Non-pigmented ciliary epithelial cell (primary cell): ENCODE data around the gene FAM20C.
"Not testable (repeated sequence)": the region's sequence is repeated elsewhere in the genome, so short reads cannot be mapped to it uniquely, and the experiment has no call there.

Source experiments
- DNase-seq: peaks from one replicate; pipeline ENCODE4 v3.0.0-alpha.2; 2010; ENCODE audit warnings: low read depth

FAM20C gene

GRCh38 chr7:259751-260405 lies 67.5 kb downstream of the FAM20C start:
- no peak for DNase-seq

DNA sequence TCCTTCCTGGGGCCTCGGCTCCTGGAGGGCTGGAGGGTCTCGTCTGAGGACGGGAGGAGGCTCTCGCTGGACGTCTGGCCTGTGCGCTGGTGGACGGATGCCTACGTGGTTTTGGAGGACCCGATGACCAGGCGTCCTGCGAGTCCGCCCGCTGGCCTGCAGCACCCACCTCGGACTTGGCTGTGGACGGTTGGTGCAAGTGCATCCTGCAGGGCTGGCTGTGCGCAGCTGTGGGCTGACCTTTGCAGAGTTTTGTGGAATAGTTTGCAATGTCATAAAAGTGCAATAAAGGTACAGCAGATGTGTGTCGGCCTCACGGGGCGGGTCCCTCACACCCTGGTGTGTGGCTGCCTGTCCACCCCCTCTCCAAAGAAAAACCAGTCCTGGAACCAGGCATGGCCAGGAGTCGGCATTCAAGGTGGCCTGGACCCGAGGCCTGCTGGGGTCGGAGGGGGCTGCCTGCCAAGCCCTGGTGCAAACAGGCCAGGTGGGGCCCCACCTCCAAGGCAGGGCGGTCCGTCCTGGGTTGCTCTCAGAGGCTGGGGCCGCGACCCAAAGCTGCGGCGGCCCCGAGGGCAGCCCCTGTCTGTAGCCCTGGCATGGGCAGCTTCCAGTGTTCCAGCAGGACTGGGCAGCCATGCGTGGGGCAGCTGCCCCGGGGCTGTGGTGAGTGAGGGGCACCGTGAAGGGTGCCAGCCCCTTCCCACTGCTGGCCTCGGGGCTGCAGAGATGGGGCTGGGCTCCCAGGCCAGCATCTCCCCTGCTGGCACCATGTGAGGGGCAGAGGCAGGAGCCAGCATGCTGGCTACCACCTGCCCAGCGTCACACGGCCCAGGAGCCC lies 68.3 kb downstream of the FAM20C start:
- no peak for DNase-seq

DNA sequence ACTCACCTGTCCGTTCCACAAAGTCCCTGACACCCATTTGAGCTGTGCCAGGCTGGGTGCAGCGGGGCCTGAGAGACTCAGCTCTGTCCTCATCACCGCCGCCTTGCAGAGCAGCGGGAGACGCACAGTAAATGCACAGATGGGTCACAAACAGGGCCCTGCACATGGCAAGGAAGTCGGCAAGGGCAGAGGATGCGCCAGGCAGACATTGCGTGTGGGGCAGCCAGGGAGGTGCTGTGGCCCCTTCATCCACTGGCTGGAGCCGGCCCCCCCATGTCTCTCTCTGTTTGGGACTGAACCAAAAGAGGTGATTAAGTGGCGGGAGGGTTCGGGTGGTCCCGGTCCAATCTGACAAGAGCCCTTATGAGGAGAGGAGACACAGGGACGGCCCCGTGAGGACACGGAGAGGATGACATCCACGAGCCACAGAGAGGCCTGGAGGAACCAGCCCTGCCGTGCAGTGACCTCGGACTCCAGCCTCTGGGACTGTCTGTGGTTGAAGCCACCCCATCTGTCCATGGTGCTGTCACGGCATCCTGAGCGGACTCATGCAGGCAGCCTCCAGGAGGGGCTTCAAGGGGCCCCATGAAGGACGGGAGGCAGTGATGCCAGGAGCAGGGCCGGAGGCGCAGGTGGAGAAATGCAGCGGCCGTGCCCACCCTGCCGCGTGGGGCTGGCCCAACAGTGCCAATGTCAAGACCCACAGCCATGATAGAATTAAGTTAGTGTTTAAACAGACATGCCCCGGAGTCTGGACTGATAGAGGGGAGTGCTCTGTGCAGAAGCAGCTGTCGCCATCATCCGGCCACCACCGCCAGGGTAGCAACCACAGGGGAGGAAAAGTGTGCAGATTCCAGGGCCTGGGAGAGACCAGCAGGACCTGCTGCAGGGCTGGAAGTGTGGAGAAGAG lies 69.2 kb downstream of the FAM20C start:
- DNase-seq, result no peak

- DNase-seq, result no peak
Measured at GRCh38 chr7:262251-262572, 69.8 kb downstream of the FAM20C start.

- not testable (repeated sequence) for DNase-seq
Measured at GRCh38 chr7:262631-263311, 70.4 kb downstream of the FAM20C start.

GRCh38 chr7:263483-264351 lies 71.3 kb downstream of the FAM20C start:
- not testable (repeated sequence) for DNase-seq

DNA sequence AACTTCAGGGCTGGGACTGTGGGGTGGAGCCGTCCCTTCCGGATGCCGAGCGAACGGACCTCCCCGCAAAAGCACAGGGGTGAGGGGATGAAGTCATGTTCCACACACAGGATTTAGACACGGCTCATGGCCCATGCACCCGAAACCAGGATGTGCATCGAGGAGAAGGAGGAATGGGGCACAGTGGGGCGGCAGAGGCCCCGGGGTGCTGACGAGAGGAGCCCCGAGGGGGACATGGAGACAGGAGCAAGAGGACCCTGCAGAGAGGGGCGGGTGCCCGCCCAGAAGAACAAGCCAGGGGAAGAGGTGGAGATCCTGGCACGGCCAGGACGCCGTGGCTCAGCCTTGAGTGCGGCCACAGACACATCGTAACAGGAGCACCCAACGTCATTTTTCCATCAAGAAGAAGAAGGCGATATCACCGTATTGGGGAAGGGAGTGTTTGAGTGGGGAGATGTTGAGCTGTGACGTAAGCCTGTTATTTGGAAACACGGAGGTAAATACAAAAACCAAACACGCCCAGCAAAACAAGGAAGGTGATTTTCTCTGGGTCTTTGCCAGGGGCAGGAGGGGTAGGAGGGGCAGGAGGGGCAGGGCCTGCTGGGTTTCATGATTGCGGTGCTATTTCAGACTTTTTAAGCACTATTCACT lies 72.3 kb downstream of the FAM20C start:
- DNase-seq, result no peak

DNA sequence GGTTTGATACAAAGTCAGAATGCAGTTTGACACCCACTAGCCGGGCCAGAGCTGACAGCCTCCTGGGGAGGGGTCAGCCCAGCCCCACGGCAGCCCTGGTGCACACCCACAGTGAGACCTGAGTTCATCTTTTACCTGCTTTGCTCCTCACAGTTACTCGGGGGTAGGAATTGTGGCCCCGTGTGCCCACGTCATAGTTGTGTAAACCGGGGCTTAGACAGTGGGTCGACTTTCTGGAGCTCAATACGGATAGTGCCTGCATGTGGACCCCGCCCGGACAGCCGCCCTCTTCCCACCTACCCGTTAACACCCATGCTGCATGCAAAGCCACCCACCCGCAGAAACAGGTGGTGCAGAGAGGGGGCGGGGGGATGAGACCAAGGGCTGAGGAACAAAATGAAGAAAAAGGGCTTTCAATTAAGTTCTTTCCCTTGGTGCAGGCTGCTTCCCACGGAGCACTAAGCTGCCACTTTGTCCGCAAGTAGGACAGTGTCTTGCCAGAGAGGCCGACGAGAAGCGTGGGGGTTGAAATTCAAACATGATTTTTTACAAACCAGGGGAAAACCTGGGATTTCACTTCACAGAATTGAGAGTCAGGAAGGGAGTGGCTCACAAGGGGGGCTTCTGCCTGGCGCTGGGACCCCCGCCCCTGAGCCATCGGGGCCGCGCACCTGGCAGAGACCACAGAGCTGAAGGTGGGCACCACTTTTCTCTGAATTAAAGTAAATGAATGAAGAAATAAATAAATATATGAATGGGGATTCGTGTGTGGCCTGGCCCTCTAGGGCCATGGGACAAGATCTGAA lies 73.0 kb downstream of the FAM20C start:
- DNase-seq, result no peak

- DNase-seq, result no peak
Measured at GRCh38 chr7:265998-266850, 73.9 kb downstream of the FAM20C start.

- DNase-seq, result no peak
Measured at GRCh38 chr7:266851-267840, 74.8 kb downstream of the FAM20C start.

GRCh38 chr7:268991-269390 lies 76.6 kb downstream of the FAM20C start:
- no peak for DNase-seq

DNA sequence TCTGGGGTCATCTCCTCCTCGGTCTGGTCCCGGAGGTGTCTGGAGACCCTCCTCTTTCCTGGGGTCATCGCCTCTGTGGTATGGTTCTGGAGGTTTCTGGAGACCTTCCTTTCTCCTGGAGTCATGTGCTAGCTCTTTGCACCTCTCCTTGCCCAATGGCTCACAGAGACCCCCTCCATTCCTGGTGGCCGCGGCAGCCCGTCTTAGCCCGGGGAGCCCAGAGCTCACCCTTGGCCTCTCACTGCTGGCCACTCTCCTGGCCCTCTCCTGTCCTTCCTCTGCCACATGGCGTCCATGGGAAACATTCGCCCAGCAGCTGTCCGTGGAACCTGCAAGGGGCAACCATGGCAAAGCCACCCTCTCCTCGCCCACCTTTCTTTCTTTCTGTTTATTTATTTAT lies 77.3 kb downstream of the FAM20C start:
- no peak for DNase-seq

- no peak for DNase-seq
Measured at GRCh38 chr7:270351-270983, 78.1 kb downstream of the FAM20C start.

- no peak for DNase-seq
Measured at GRCh38 chr7:271266-272107, 79.1 kb downstream of the FAM20C start.

- DNase-seq, result no peak
Measured at GRCh38 chr7:272108-272615, 79.8 kb downstream of the FAM20C start.

DNA sequence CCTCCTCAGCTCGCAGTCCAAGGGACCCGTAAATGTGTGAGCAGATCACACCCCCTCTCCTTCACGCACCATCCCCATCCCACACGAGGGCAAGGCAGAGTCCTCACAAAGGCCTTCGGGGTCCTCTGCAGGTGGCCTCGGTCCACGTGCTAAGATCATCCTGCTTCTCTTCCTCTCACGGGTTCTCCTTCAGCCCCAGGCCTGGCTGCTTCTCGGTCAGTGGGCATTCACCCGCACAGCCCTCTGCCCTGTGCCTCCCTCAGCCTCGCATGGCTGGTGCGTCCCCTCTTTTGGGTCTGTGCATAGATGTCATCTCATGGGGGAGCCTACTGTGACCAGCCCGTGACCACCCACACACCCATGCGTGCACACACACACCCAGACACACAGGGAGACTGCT lies 80.3 kb downstream of the FAM20C start:
- DNase-seq, result no peak
